ENCODE data around the gene ANKS1B.

- TF ChIP-seq POU6F1 (CRISPR knock-in tag; IDR thresholded peaks at IDR 0.05; ENCODE audit: borderline replicate concordance, low read depth) (no peak), ZFP3 (CRISPR knock-in tag; IDR thresholded peaks at IDR 0.05) (no peak), ESRRG (CRISPR knock-in tag; IDR thresholded peaks at IDR 0.05) (no peak)
These were observed 918.0 kb downstream of the ANKS1B start for GRCh38 chr12:99066726-99067125.
